Choroid plexus epithelial cell (primary cell): ENCODE data around the gene CIBAR2.

Experiments
- DNase-seq: peaks from one replicate; pipeline ENCODE4 v3.0.0-alpha.2; 2010; ENCODE audit warnings: low read depth
- H3K4me3 ChIP-seq: 2 replicates; pipeline ENCODE4 v1.5.1; 2011; ENCODE audit warnings: low read depth, mild to moderate bottlenecking, control low read depth, low read length, moderate library complexity
- TF ChIP-seq, protein P1 (sequence below): conservative IDR thresholded peaks from 2 replicates; pipeline ENCODE4 v1.5.1; 2011; ENCODE audit warnings: low read depth, mild to moderate bottlenecking, control low read depth, inconsistent platforms, low read length, moderate library complexity

The CIBAR2 gene

DNA sequence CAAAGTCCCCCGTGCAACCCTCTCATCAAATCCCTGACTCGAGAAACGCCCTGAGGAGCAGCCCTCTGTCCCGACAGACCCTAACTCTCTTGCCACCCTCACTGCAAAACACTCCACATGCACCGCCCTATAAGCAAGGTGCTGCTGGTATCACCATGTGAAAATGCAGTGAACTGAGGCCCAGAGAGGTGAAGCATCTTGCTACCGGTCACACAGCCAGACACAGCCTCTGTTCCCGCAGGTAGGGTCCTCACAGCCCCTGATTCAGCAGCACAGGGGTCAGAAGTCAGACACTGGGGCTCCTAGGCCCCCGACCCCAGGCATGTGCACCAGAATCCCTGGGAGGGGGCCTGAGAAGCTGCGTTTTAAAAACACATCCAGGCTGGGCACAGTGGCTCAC lies 1.1 kb downstream of the CIBAR2 start:
- H3K4me3 ChIP-seq = no peak overlapping the region
- TF ChIP-seq, protein P1, sequence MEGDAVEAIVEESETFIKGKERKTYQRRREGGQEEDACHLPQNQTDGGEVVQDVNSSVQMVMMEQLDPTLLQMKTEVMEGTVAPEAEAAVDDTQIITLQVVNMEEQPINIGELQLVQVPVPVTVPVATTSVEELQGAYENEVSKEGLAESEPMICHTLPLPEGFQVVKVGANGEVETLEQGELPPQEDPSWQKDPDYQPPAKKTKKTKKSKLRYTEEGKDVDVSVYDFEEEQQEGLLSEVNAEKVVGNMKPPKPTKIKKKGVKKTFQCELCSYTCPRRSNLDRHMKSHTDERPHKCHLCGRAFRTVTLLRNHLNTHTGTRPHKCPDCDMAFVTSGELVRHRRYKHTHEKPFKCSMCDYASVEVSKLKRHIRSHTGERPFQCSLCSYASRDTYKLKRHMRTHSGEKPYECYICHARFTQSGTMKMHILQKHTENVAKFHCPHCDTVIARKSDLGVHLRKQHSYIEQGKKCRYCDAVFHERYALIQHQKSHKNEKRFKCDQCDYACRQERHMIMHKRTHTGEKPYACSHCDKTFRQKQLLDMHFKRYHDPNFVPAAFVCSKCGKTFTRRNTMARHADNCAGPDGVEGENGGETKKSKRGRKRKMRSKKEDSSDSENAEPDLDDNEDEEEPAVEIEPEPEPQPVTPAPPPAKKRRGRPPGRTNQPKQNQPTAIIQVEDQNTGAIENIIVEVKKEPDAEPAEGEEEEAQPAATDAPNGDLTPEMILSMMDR = no peak
- DNase-seq = no peak

DNA sequence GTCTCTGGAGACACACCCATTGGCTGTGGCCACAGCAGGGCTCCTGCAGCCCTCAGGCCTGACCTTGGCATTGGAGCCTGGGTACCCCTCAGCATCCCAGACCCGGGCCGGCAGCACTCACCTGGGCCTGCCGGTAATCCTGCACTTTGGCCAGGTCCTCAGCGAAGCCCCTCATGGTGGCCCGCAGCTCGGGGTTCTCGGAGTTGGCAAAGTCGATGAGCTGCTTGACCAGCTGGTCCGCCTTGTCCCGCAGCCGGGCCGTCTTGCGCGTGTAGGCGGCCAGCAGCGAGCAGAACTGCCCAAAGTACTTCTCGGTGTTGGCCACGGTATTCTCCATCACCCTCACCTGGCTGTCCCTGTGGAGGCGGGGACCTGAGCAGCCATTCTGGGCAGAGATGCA lies 2.2 kb downstream of the CIBAR2 start:
- no peak for DNase-seq
- H3K4me3 ChIP-seq = no peak overlapping the region
- TF ChIP-seq, protein P1 = no peak

DNA sequence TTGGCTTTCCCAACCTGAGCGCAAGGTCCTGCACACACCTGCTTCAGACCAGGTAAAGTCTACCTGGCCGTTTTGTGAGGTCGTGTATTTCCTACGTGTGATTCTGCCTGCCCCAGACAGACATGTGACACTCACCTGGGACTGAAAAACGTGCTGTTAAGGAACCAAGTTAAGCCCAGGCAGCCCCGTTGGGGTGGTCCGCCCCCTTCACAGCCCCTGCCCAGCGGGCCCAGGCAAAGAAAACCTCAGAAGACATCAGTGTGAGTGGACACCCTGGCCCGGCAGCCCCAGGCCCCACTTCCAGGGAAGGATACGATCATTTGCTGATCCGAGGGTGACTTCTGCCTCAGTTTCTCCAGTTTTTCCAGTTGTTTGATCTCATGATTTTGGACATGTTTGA lies 4.7 kb downstream of the CIBAR2 start:
- H3K4me3 ChIP-seq = no peak overlapping the region
- TF ChIP-seq, protein P1 = no peak
- DNase-seq = no peak

DNA sequence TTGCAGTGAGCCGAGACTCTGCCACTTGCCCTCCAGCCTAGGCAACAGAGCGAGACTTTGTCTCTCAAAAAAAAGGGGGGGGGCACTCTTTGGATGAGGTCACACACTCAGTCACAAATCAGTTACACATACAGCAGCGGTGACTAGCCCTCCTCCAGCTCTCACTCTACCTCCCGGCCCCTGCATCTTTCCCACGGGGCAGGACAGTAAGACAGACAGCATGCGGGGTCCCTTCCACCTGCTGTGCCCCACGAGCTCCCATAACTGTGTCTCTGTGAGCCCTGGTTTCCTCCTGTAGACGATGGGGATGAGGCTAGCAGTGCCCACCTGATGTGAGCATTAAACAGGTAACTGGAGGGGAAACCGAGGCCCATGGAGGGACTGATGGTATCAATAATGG lies 5.2 kb downstream of the CIBAR2 start:
- TF ChIP-seq, protein P1 = no peak
- no peak overlapping the region for H3K4me3 ChIP-seq
- DNase-seq = no peak

DNA sequence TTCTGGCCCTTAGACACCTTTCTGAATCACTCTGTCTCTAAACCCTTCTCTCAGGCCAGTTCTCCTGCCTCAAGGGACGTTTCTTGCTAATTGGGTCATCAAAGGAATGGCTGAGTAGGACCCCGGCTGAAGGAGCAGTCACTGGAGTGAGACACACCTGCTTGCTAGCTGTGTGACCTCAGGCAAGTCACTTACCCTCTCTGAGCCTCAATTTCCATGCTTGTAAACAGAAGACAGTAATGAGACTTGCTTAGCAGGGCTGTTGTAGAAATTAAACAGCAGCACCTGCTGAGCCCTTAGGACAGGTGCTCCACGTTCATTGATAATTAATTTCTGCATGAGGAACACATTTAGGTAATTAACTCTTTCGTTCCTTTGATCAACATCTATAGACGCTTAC lies 6.8 kb downstream of the CIBAR2 start:
- no peak overlapping the region for H3K4me3 ChIP-seq
- no peak for DNase-seq
- TF ChIP-seq, protein P1 = no peak

DNA sequence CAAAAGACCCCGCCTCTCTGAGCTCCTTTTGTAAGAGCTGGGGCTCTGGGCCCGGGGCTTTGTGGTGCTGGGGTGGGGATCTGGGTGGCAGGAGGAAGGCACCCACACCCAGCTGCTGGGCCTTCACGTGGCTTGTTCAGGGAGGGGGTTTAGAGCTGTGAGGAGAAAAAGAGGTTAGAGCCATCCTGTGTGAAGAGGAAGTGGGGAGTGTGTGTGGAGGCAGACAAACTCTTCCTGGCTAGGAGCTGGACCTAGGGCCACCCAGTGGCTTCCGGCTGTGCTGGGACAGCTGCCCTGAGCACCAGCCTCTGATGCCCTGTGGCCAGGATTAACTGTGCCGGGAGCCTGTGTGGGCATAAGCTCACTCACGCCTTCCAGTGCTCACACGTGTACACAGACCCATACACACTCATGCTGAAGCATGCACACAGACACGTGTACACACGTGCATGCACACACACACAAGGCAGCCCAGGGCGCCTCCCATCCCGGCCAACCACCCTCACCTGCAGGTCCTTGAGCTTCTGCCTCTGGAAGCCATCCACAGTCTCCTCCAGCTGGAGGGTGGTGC lies 7.4 kb downstream of the CIBAR2 start:
- TF ChIP-seq, protein P1 = no peak
- DNase-seq = no peak
- no peak overlapping the region for H3K4me3 ChIP-seq

DNA sequence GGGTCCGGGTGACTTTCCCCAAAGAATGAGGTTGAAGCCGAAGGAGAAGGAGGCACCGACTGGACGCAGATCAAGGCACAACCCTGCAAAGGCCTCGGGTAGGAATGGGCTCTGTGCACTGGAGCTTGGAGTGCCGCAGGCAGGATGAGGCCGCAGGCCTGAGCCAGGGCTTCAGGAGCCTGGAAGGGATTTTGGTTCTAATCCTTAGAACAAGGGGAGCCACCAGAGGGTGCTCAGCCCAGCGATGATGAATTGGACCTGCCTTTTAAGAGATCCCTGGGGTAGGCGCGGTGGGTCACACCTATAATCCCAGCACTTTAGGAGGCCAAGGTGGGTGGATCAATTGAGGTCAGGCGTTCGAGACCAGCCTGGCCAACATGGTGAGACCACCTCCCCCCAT lies 8.1 kb downstream of the CIBAR2 start:
- no peak for DNase-seq
- TF ChIP-seq, protein P1 = peak; percentile 25

More for the DNA sequence above, 8.1 kb downstream of the CIBAR2 start:
- no peak overlapping the region for H3K4me3 ChIP-seq
